GM18519 (cell line): Measurements from ENCODE around the gene LANCL3.

Experiments used
- ATAC-seq: cut with Tn5 transposase; IDR thresholded peaks from one replicate; pipeline ENCODE4 v1.9.1; 2021; ENCODE audit warnings: mild to moderate bottlenecking, moderate library complexity; ENCODE audit not compliant: unreplicated experiment, low FRiP score

Gene LANCL3

DNA sequence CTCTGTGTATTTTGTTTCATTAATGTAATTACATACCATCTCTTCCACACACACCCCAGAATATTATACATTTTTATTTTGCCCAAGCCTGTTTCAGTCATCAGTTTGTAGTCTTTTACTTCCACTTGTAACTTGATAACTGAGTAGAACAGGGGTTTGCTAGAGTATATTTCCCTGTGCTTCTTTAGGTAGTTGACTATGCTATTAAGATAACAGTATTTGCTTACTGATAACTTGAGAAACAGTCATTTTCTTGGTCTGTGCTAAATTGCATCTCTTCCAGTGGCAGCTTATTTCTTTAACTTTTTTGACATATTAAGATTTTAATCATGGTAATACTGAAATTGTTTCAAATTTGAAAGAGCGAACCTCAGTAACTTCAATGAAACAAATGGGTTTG, 107.1 kb downstream of the LANCL3 start:
- no peak for ATAC-seq

DNA sequence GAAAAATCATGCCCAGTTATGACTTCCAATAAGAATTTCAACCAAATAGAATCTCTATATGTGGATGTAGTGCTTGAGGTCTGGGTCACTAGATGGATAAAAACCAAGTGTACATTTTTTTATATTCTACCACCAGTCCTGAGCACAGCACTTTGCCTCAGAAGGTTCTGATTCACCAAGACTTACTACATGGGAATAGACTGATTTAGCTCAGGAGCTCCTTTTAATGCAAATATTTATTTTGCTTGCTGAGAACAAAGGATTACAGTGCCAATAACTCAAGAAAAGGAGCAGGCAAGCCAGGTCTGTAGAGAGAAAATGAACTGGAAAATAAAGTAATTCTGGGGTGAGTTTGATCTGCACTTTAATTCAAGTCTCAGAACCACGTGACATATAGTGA, 107.8 kb downstream of the LANCL3 start:
- no peak for ATAC-seq

DNA sequence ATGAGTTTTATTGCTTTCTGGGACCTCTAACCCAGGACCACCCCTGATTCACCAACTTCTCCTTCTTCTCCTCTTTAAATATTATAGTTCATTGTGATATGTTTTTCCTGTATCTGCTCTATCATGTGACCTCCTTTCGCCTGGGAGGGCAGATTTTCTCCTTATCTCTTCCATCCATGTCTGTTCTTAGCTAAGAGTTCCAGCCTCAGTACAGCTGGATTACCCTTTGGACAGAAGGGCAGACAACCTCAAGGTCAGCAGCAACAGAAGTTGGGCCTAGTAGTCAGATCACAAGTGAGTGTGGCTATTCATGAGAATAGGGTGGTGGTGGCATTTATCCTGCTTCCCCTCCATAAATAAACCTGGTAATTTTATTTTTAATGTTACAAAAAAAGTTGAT, 108.4 kb downstream of the LANCL3 start:
- no peak for ATAC-seq

DNA sequence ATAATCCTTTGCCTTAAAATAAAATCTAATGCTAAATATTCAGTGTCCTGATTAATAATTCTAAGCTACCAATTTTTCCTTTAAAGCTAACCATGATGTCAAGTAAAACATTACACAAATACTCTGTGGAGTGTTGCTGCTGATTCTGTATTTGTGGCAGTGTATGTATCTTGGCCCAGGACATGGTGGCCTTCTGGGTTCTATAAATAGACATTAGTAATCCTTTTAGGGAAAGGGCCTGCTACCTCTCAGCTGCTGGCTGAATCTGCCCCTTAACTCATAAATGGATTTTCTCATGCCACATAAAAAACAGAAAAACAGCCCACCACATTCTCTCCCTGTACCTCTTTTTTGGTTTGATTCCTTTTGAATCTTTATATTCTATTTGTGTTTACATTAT, 113.0 kb downstream of the LANCL3 start:
- no peak for ATAC-seq

DNA sequence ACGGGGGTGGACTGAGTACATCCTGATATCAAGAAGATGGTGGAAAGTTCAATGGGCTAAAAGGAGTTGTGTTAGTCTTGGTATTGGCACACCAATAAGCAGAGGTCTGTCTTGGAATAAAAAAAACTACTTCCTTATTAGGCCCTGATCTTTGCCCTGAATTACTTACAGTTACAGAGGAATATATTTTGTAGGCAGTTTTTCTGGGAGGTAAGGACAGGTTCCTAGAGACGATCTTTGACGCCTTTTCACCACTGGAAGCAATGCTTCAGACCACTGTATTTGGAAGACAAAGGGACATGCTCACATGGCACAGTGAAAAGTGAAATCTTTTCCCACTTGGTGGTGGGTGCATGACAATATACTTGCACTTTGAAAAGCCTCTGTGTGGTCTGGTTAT, 113.5 kb downstream of the LANCL3 start:
- ATAC-seq = no peak

DNA sequence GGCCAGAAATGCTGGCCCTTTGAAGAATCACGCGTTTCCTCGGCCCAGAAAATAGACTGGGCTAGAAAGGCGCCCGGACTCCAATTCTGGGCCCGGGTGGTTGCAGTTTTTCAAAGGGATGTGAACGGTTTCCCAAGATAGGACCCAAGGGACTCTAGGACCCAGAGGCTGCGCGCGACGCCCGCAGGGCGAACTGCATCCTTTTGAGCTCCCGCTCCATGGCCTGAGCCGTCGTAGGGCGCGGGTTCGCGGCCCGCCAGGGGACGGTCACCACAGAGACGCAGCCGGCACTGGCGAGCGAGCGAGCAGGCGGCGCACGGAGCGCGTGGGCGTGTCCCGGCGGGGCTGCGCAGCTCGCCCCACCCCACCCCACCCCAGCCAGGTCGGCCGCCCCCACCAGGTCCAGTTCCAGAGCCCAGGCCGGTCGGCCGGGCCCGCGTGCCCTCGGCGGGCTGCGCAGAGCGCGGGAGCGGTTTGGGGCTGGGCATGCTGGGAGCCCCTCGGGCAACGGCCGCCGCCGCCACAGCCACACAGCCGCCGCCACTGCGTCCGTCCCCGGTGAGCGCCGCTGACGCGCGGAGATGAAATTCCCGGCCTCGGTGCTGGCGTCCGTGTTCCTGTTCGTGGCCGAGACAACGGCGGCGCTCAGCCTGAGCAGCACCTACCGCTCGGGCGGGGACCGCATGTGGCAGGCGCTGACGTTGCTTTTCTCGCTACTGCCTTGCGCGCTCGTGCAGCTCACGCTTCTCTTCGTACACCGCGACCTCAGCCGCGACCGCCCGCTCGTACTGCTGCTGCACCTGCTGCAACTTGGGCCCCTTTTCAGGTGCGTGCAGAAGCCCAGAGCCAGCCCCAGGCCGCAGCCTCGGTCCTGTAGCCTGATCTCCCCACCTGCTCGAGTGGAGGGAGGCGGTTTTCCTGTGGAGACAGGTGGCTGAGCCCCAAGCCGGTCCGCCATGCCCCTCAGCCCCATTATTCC, 114.2 kb downstream of the LANCL3 start, which contains the start of gene XK:
Gene XK (plus strand): TSS at position 411 of the 979 bp plus-strand sequence. CDS start 171 bp downstream, at position 582.
- peak; percentile 55 for ATAC-seq

DNA sequence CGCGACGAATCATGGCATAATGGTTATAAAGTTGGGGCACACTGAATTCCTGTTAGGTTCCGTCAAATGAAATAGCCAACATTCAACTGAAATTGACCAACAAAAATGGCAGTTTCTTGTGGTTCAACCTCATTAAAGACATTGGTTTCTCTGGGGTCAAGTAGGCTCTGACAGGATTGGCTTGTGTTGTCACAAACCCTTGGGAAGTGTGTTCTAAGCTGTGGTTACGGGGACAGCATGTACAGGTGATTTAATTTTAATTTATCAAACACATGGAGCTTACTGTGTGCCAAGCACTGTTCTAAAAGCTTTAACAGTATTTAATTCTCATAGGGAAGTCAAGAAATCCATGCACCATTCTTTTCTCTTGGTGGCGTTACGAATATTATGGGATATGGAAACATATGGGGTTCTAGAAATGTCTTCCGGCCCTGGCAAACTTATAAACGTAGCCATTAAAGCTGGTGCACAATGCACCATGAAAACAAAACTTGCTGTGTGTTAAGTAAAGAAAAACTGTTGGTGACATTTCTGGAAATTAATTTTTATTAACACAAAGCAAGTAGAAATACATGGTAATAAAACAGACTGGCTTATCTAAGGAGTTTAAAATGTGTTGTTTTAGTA, 115.0 kb downstream of the LANCL3 start:
- no peak for ATAC-seq

DNA sequence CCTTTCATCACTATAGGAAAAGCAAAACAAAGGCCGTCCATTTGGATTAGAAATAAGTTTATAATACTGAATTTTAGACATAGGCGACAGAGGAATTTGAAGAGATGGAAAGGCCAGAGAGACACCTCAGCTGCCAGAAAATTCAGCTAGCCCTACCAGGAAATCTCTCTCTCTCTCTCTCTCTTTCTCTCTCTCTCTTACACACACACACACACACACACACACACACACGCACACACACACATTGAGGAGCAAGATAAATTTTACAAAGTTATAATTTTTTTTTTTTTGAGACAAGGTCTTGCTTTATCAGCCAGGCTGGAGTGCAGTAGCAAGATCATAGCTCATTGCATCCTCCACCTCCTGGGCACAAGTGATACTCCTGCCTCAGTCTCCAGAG, 115.5 kb downstream of the LANCL3 start:
- ATAC-seq = no peak

DNA sequence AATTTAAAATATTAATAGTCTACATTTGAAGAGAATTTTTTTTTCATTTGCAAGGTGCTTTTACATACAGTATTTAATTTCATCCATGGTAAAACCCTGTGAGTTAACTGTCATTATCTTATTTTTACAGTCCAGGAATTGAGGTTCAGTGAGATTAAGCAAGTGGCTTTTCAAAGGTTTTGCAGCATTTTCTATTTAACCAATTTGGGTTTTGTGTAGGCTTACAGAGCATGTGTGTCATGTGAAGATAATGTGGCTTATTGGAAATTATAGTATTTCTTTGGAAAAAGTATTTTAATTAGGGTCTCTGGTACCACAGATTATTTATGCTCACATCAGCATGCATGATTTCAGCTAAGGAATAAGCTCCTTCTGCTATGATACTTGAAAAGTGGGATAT, 118.7 kb downstream of the LANCL3 start:
- ATAC-seq = no peak

DNA sequence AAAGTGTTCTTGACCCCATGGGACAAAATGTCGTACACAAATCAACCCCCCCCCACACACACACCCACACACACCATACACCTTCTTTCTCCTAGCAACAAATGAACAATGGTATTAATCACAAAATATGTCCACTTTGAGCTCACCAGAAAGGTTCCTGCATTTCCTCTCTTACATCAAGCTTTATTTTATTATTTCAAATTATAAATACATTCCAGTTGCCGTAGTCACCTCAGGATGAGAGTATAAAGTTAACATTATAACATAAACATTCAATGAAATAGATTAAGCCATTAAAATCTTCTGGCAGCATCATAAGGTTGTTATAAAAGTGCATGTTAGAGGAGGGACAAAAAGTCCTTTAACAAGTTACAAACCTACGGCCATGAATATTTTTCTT, 121.5 kb downstream of the LANCL3 start:
- no peak for ATAC-seq

DNA sequence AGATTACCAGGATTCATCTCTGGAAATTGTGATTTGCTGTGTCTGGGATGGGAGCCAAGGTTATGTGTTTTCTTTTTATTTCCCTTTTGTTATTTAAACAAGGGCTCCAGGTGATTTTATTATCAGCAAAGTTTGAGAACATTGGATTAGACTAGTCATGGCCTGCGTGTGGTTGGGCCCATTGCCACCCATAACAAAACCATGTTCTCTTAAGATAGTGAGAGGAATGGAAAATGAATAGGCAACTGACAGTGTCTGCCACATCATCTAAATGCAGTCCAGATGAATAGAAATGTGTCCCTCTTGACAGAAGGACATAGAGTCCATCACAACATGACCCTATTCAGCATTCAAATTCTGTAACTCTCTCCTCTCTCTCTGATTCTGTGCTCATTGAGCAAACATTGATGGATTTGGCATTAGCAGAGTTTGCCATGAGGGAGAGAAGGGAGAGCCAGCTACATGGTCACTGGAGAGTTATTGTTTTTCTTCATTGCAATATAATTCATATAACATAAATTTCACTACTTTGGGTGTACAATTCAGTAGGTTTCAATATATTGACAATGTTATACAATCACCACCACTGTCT, 125.8 kb downstream of the LANCL3 start:
- no peak for ATAC-seq

DNA sequence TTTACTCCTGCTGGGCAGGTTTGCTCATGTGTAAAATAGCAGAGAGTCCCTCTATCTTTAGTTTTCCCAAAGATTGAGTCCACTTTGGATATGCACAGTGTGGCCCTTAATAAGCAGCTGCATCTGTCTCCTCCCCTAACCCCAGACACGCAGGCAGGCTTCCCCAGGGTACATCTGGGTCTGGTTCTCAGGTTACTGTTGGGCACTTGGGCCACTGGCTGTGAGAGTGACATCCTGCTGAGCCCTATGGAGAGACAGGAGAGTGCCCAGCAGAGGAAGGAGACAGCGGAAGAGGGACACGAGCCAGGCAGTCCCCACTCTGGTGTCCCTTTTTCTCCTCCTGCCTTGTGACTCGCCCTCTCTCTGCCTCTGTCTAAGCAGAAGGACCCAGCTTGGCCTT, 130.1 kb downstream of the LANCL3 start:
- ATAC-seq = no peak

DNA sequence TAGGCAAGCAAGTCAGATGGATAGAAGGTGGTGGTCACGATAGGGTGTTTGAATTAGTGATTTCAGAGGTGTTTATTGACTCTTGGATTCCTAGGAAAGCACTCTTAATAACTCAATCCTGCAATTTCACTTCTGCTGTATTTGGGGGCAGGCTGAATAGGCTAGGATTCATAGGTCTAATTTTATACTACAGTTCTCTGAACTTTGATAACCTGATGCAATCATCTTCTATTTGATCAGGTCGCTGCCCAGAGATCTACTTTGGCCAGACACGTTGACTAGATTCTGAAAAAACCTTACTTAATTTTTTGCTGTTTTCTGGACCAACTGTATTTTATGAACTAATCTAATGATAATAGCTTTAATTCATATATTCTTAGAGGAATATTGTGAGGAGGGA, 140.5 kb downstream of the LANCL3 start:
- ATAC-seq = no peak

DNA sequence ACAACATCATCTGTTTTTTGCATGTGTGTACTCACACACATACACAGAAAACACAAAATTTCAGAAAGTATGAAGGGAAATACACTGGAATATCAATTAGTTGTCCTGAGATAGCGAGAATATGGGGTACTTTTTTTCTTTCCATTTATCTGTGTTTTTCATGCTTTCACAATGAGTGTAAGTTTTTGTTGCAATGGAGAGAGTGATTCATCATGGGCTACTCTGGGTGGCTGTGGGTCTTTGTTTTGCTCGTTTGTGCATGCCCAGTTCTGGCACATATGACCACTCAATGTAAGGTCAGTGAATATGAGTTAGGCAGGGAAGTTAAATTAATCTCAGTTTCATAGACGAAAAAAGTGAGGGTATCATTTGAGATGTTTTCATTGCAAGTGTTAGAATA, 141.0 kb downstream of the LANCL3 start:
- ATAC-seq = no peak

DNA sequence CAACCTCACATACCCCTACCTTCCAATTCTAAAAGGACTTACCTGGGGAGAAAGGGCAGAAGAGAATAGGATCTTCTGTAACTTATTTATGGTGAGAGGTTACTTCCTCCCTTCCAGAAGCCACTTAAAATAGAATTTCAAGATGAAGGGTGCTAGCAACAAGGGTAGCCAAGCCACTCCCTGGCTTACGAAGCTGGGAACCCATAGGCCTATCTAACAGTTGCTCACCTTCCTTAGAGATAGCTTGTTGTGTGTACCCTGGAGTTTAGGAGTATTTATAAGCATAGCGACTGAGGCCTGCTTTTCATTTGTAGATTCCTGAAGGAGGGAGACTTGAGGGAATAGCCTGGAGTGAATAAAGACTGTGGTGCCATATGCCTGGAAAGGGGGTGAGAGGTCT, 143.0 kb downstream of the LANCL3 start:
- no peak for ATAC-seq

DNA sequence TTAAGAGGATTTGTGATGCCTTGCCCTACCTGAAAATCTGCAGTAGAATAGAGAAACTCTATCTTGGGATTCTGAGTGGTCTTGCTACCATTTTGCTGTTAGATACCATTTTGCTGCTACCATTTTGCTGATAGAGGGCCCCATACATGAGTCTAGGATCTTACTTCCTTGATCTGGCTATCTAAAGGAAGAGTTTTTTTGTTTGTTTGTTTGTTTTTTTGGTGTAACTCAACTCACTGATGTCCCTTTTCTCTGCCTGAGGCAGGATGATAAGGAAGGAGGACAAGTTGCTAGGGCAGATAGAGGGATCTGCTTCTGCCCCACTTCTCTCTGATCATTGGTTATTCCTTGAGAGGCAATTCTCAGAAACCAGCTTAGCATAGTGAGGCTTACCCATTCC, 145.1 kb downstream of the LANCL3 start:
- no peak for ATAC-seq

DNA sequence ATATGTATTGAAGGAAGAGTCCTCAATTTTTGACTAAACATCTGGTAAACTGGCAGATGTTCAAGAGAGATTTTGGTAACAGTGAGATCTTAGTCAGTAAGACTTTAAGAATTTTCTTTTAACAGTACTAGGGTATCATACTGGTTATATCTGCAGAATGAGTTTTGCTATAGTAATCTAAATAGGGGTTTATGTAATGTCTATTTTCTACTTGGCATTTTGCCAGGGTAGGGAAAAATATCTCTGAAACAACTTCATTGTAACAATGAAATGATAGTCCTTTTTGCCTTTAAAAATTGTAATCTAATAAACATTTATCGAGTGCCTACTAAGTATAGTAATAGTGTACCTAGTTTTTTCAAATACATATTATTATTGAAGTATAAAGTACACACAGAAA, 146.2 kb downstream of the LANCL3 start:
- no peak for ATAC-seq

DNA sequence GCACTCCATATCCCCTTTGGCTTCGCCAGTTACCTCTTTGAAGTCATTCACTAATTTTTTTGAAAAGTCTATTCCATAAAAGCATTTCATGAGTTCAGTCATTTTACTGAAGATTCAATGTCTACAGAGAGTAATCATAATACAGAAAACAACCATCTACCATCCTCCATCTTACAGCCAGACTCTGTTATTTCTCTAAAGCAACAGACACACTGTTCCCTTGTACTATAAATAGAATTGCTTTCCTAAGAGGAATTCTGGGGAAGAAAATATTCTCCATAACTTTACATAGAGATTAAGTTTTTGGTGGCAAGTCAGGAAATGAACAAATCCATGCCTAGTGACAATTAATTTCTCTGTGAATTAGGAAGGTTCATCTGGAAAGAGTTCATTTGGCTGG, 151.1 kb downstream of the LANCL3 start:
- no peak for ATAC-seq

DNA sequence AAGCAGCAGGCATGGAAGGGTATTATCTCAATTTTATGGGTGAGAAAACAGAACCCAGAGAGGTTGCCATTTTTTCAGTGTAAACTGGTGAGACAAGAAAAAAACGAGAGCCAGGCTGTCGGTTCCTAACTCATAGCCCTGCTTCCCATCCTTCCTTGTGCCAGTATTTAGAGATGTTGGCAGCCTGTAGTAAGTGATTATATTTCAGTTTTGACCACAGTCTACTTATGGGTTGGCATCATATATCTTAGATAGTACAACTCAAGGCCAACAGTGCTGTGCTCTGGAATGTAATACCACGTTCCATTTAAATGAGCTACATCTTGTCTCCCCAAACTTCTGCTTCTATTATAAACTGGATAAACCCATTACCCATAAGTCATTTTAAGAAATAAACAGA, 154.9 kb downstream of the LANCL3 start:
- no peak for ATAC-seq
